NCI-H1930 (cell line): ENCODE results near the gene LBX2.
"Not testable (repeated sequence)": the region's sequence is repeated elsewhere in the genome, so short reads cannot be mapped to it uniquely, and the experiment has no call there.

Experiments
- DNase-seq, 2 experiments: peaks; one replicate each; lab custom pipeline; 2025; lab: John Stamatoyannopoulos, UW

Gene LBX2

GRCh38 chr2:74482801-74483674 is 16.4 kb downstream of the LBX2 start, which contains the start of the genes CCDC142 and TTC31:
Gene CCDC142, minus strand, starts transcription at chr2:74482998. Its CDS starts 161 bp downstream, at chr2:74482837.
Gene TTC31, plus strand, starts transcription at chr2:74483081. Its CDS starts 15 bp downstream, at chr2:74483096.
- peak; percentile 90 to 92 for DNase-seq

DNA sequence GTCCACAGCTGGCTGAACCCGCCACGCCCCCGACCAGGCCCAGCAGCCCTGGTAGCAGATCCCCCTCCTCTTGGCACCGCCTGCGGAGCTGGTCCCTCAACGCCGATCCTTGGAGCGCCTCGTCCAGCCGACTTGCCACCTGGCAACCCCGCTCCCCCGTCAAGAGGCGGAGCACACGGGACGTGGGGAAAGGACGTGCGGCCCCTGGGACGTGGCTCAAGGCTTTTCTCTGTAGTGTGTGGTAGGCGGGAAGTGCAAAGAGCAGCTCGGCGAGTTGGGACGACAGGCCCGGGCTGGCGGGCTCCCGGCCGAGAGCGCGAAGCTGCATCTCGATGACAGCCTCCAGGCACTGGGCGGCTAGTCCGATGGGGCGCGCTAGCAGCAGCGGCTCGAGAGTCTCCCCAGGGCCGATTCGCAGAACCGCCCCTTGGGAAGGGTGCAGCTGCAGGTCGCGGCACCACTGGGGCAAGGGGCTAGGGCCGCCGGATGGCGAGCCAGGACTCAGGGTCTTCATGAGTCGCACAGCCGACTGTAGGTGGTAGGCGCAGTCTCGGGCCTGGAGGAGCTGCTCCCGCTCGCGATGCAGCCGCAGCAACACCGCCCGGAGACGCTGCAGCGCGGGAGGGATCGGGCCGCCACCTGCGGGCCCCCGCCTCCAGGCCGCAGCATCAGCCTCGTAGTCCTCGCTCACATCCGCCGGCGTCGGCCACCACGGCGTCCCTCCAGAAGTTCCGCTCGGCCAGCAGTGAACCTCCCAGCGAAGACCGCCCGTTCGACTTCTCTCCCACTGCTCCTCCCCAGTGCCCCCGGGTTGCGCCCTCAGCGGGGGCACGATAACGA is 17.2 kb downstream of the LBX2 start:
- DNase-seq: no peak

DNA sequence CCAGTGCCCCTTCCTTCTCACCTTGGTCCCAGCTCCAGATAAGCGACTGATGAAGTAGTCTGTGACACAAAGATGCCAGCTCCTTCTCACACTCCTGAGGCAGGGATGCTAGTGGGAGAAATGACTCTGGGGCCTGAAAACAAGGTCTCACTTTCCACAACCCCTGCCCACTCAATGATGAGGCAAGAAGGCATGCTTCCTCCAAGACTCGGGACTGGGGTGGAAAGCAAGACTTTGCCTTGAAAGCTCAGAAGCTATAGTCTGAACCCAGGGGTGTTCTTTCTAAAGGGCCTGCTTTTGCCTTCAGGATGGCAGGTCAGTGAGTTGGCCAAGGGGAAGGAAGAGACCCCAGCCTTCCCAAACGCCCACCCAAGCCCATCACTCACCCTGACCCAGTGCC is 18.0 kb downstream of the LBX2 start:
- DNase-seq: no peak

GRCh38 chr2:74474899-74475298 is 24.5 kb downstream of the LBX2 start:
- no peak for DNase-seq

- DNase-seq: no peak
Observed at GRCh38 chr2:74474481-74474880, 24.9 kb downstream of the LBX2 start.

GRCh38 chr2:74472945-74473258 is 26.5 kb downstream of the LBX2 start:
- DNase-seq: no peak

DNA sequence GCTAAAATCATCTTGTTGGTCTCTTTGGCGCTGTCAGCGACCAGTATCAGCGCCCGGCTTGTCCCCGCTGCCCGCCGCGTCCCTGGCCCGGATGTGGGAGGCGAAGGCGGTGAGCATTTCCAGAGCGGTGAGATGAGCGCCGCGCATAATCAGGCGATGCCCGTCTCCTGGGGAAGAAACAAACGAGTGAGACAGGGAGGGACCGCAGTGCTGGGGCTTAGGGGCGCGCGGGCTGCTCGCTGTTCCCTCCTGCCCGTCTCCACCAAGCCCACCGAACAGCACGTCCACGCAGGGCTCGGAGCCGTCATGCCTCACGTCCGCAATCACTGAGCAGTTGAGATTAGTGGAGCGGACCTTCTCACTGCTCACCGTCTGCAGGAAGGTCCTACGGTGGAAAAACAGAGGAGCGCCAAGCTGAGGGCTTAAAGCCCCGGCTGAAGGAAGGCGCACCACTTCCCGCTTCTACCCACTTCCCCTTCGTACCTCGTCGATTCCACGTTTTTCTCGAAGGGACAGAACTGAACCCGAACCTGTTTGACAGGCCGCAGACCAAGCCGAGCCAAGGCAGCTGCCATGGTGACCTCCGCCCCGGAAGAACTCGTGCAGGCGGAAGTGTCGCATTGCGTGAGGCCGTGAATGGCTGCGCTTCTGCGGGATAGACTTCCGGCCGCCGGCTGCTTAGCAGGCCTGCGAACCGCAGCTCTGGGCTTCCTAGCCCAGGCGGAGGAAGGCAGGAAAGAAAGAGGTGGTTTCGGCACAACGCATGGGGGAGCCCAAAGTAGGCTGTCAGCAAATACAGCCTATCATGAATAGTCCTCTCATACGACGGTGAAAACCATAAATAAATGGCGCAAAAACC is 27.1 kb downstream of the LBX2 start, which contains the start of gene MRPL53:
Gene MRPL53 (minus strand): TSS at position 595 of the 859 bp plus-strand sequence. CDS start 20 bp downstream, at position 575.
- peak; percentile 91 to 92 for DNase-seq

DNA sequence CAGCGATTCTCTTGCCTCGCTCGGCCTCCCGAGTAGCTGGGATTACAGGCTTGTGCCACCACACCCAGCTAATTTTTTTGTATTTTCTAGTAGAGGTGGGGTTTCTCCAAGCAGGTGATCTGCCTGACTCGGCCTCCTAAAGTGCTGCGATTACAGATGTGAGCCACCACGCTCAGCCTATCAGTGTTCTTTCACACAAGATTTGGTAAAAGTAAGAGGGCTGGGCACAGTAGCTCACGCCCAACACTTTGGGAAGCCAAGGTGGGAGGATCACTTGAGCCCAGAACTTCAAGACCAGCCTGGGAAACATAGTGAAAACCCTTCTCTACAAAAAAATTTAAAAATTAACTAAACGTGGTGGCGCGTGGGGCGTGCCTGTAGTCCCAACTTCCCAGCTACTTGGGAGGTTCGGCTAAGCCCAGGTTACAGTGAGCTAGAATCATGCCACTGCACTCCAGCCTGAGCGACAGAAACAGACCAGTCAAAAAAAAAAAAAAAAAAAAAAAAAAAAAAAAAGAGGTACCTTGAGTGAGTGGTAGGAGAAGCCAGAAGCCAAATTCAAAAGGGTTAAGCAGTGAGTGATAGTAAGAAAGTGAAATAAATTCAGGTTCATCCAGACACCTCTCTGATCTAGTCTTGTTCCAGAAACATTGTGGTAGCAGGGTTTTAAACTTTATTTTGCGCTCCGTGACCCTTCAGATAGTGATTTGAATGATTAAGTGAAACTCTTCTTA is 27.9 kb downstream of the LBX2 start:
- no peak for DNase-seq

DNA sequence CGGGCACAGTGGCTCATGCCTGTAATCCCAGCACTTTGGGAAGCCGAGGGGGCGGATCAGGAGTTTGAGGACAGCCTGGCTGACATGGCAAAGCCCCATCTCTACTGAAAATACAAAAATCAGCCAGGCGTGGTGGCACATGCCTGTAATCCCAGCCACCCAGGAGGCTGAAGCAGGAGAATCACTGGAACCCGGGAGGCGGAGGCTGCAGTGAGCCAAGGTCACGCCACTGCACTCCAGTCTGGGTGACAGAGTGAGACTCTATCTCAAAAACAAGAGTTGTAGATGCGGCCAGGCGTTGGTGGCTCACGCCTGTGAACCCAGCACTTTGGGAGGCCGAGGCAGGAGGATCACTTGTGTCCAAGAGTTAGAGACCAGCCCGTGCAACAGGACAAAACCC is 28.7 kb downstream of the LBX2 start:
- DNase-seq: not testable (repeated sequence)

- DNase-seq: no peak
Observed at GRCh38 chr2:74464406-74464805, 35.0 kb downstream of the LBX2 start.

GRCh38 chr2:74462786-74463105 is 36.7 kb downstream of the LBX2 start:
- no peak for DNase-seq

DNA sequence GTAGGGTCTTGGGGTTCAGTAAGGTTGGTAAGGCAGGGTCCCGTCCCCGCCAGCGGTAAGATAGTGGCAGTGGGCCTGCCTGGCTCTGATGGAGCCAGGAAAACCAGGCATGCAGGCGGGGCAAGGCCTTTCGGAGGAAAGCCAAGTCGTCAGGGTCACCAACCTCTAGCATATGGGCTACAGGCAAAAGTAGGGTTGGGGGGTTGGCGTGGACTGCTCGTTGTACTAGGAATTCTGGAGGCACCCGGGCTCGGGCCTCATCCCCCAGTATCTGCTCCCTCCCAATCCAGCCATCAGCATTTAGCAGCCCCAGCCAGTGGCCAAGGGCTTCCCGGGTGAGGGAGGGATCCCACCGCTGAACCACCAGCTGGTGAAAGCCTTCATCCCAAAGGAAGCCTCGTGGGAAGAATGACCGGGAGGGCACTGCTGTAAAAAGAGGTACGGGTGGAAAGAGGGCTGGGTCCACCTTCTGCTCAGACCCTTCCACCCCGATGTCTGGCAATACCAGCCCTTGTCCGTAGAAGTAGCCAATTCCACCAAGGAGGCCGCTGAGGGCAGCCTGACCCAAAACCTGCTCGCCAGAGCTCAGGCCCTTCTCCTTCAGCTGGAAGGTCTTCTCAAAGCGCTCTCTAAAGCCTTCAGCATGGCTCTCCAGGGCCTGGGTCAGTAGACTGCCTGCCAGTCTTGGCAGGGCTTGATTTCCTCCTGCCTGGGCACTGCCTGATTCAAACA is 37.2 kb downstream of the LBX2 start:
- no peak for DNase-seq

GRCh38 chr2:74461187-74462053 is 38.0 kb downstream of the LBX2 start:
- DNase-seq: no peak

- not testable (repeated sequence) for DNase-seq
Observed at GRCh38 chr2:74460187-74460586, 39.2 kb downstream of the LBX2 start.

DNA sequence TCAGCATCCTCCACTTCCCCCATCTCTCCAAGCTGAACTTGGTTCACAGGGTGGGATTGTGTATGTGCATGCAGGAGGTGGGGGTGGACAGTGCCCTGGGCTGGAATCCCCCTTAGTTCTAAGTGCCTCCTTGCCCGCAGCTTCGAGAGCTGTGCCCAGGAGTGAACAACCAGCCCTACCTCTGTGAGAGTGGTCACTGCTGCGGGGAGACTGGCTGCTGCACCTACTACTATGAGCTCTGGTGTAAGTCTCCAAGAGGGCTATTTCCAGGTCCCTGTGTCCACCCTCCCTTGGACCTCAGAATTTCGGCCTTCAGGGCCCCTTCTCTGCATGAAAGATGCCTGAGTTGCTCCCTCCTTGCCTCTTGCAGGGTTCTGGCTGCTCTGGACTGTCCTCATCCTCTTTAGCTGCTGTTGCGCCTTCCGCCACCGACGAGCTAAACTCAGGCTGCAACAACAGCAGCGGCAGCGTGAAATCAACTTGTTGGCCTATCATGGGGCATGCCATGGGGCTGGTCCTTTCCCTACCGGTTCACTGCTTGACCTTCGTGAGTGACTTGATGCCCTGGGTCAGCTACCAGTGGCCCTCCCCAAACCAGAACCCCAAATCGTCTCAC is 39.8 kb downstream of the LBX2 start:
- DNase-seq: not testable (repeated sequence)

DNA sequence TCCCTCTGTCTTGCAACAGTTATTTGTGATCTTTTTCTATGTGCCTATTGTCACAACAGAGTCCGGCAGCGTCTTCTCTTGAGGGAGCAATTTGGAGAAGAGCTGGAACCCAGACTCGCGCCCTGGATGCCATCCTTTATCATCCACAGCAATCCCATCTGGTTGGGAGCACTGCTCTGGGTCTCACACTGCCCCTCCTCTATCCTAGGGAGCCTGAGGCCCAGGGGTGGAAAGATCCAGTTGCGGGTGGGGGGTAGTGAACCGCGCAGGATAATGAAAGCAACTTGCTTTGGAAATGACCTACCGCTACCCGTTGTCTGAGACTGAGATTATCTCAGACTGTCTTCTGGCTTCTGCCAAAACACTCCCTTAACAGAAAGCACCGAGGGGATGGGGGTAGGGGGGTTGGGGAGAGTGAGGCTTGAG is 40.5 kb downstream of the LBX2 start:
- DNase-seq: no peak

DNA sequence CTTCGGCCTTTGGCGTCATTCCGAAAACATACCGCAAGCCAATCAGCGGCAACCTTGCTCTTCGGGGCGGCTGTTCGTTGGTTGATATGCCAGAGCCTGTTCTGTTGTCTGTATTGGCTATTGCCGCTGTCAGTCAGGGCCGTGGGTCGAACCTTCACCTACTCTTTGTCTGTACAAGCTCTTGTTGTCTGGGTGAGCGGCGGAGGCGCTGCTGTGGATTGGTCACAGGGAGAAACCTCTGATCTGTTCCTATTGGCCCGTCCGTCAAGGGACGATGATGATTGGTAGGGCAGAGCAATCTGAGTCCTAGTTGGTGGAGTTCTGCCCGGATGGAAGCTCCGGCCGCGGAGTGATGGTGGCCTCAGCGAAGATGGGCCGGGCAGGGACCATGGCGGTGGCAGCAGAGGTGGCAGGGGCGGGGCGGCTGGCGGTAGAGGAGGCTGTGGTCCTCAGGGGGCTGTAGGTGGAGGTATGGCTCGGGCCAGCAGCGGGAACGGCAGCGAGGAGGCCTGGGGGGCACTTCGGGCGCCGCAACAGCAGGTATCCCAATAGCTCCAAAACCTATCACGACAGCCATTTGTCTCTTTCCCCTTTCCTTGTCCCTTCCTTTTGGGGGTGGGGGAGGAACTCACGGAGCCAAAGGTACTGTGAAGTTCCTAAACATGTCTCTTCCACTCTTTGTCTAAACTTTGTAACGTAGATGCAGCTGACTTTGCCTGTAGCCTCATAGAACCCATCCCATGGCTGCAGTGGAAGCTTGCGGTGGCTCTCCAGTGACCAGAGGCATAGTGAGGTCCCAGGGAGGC is 41.1 kb downstream of the LBX2 start, which contains the start of gene WBP1:
Gene WBP1 (plus strand): TSS at position 307 of the 806 bp plus-strand sequence. CDS start 165 bp downstream, at position 472.
- peak; percentile 99 for DNase-seq

DNA sequence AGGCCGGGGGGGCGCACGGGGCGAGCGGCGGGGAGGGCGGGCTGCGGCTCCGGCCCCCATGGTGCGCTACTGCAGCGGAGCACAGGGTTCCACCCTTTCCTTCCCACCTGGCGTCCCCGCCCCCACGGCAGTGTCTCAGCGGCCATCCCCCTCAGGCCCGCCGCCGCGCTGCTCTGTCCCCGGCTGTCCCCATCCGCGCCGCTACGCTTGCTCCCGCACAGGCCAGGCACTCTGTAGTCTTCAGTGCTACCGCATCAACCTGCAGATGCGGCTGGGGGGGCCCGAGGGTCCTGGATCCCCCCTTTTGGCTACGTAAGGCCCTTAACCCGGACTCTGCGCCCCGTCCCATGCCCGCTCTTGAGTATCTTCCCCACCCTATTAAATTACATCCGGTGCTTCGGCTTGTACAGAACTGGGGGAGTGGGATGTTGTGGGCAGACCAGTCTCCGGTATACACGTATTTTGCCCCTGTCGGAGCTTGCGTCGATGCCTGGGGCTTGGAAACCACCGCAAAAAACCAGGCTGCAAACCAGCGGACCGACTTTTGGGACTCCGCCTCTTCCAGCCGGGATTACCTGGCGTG is 41.8 kb downstream of the LBX2 start:
- peak; percentile 70 to 74 for DNase-seq
